IMR-90 (cell line): Measurements from ENCODE around the gene FAM234B. TPM values are rescaled to one million over a fixed set of nuclear protein-coding genes. Genes with fewer than 3 reads are reported as not detected.

Experiments used
- ATAC-seq: fragments of 200-7000 bp; cut with Tn5 transposase; 2 replicates; pipeline ENCODE4 v1.9.1; 2020; ENCODE audit warnings: low read depth, mild to moderate bottlenecking, moderate library complexity
- BruUV-seq: library from RNA; stranded (reverse); fragments of 400-500 nt; replicated peaks from 2 replicates; lab custom pipeline; 2021; lab: Mats Ljungman, UMichigan
- CTCF ChIA-PET: fragments of 300-600 bp; formaldehyde crosslinking; extraction: SDS; loops from one replicate; lab custom pipeline; 2021; ENCODE audit warnings: antibody characterized with exemption; lab: Yijun Ruan, JAX
- POLR2A ChIA-PET: fragments of 300-600 bp; sonication (Branson Sonifier 250); formaldehyde crosslinking; loops from one replicate; lab custom pipeline; 2022; ENCODE audit warnings: antibody characterized with exemption; ENCODE audit not compliant: unreplicated experiment; lab: Charles Lee
- DNase-seq: peaks from one replicate; pipeline ENCODE4 v3.0.0; 2013
- H2AFZ ChIP-seq: replicated peaks from 2 replicates; pipeline ENCODE3; 2013; ENCODE audit warnings: low read length, mild to moderate bottlenecking; ENCODE audit not compliant: poor library complexity
- H2AK5ac ChIP-seq: 2 replicates; pipeline ENCODE4 v1.6.1; 2013; ENCODE audit warnings: low read depth, low read length, inconsistent platforms
- H2AK9ac ChIP-seq: replicated peaks from 2 replicates; pipeline ENCODE3; 2013; ENCODE audit warnings: mild to moderate bottlenecking, low read depth, low read length, moderate library complexity; ENCODE audit not compliant: poor library complexity
- H2BK120ac ChIP-seq: 2 replicates; pipeline ENCODE4 v1.6.1; 2013; ENCODE audit warnings: low read depth, low read length, inconsistent platforms
- H2BK15ac ChIP-seq: 3 replicates; pipeline ENCODE4 v1.6.1; 2013; ENCODE audit warnings: low read depth, low read length, inconsistent platforms
- H2BK20ac ChIP-seq: 2 replicates; pipeline ENCODE4 v1.6.1; 2013; ENCODE audit warnings: low read depth, mild to moderate bottlenecking, inconsistent platforms, low read length, moderate library complexity
- H2BK5ac ChIP-seq: 2 replicates; pipeline ENCODE4 v1.6.1; 2013; ENCODE audit warnings: mild to moderate bottlenecking, low read depth, low read length, inconsistent platforms; ENCODE audit not compliant: poor library complexity, severe bottlenecking
- H3K14ac ChIP-seq: replicated peaks from 2 replicates; pipeline ENCODE4 v1.6.1; 2013; ENCODE audit warnings: low read depth, low read length, inconsistent platforms
- H3K18ac ChIP-seq: 2 replicates; pipeline ENCODE4 v1.6.1; 2013; ENCODE audit warnings: low read depth, low read length, control low read depth
- H3K23ac ChIP-seq: 2 replicates; pipeline ENCODE4 v1.6.1; 2013; ENCODE audit warnings: low read depth, low read length, inconsistent platforms
- H3K27ac ChIP-seq: 2 replicates; pipeline ENCODE4 v1.5.1; 2013; ENCODE audit warnings: mild to moderate bottlenecking, control low read depth, low read length; ENCODE audit not compliant: insufficient read depth
- H3K27me3 ChIP-seq: 2 replicates; pipeline ENCODE4 v1.6.1; 2013; ENCODE audit warnings: low read length; ENCODE audit not compliant: control insufficient read depth, insufficient read depth
- H3K36me3 ChIP-seq: 2 replicates; pipeline ENCODE4 v1.6.1; 2013; ENCODE audit warnings: low read length, mixed read lengths; ENCODE audit not compliant: control insufficient read depth, insufficient read depth
- H3K4ac ChIP-seq: 2 replicates; pipeline ENCODE4 v1.6.1; 2013; ENCODE audit warnings: low read depth, low read length, inconsistent platforms
- H3K4me1 ChIP-seq: 2 replicates; pipeline ENCODE4 v1.6.1; 2013; ENCODE audit warnings: low read length, mixed read lengths; ENCODE audit not compliant: control insufficient read depth, insufficient read depth
- H3K4me2 ChIP-seq: 2 replicates; pipeline ENCODE4 v1.6.1; 2013; ENCODE audit warnings: low read depth, mild to moderate bottlenecking, control low read depth, low read length, moderate library complexity
- H3K4me3 ChIP-seq: 2 replicates; pipeline ENCODE4 v1.5.1; 2013; ENCODE audit warnings: low read depth, mild to moderate bottlenecking, control low read depth, low read length, moderate library complexity; ENCODE audit not compliant: insufficient read depth
- H3K56ac ChIP-seq: 2 replicates; pipeline ENCODE4 v1.6.1; 2013; ENCODE audit warnings: low read length, inconsistent platforms; ENCODE audit not compliant: insufficient read depth; ENCODE audit errors: extremely low read depth
- H3K79me1 ChIP-seq, 2 experiments: 2 replicates each; pipeline ENCODE4 v1.6.1; 2013; ENCODE audit warnings: low read length in 2 of 2, inconsistent platforms in 1 of 2, low read depth in 1 of 2
- H3K9ac ChIP-seq: 2 replicates; pipeline ENCODE4 v1.6.1; 2013; ENCODE audit warnings: low read depth, low read length, control low read depth
- H3K9me1 ChIP-seq: 2 replicates; pipeline ENCODE4 v1.6.1; 2013; ENCODE audit warnings: low read length, inconsistent platforms; ENCODE audit not compliant: insufficient read depth
- H3K9me3 ChIP-seq: 2 replicates; pipeline ENCODE4 v1.6.1; 2013; ENCODE audit warnings: low read length; ENCODE audit not compliant: control insufficient read depth, insufficient read depth
- H4K20me1 ChIP-seq: 2 replicates; pipeline ENCODE4 v1.6.1; 2013; ENCODE audit warnings: low read length, inconsistent platforms; ENCODE audit not compliant: insufficient read depth
- H4K5ac ChIP-seq: 2 replicates; pipeline ENCODE4 v1.6.1; 2013; ENCODE audit warnings: mild to moderate bottlenecking, low read depth, low read length, control low read depth
- H4K8ac ChIP-seq, 2 experiments: 2 replicates each; pipeline ENCODE4 v1.6.1; 2013; ENCODE audit warnings: low read depth in 2 of 2, low read length in 2 of 2, control low read depth in 1 of 2, inconsistent platforms in 1 of 2
- H4K91ac ChIP-seq: 2 replicates; pipeline ENCODE4 v1.6.1; 2013; ENCODE audit warnings: low read depth, low read length, inconsistent platforms; ENCODE audit not compliant: insufficient read depth
- BHLHE40 ChIP-seq: fragments of 150-350 bp; IDR thresholded peaks from 2 replicates; pipeline ENCODE4 v1.6.1; 2016; ENCODE audit warnings: mild to moderate bottlenecking, low read depth, low read length
- ELK1 ChIP-seq: fragments of 150-350 bp; IDR thresholded peaks from 2 replicates; pipeline ENCODE4 v1.6.1; 2016; ENCODE audit warnings: low read depth, mild to moderate bottlenecking, low read length, moderate library complexity, borderline replicate concordance
- FOS ChIP-seq: fragments of 150-350 bp; IDR thresholded peaks from 2 replicates; pipeline ENCODE4 v1.6.1; 2016; ENCODE audit warnings: low read depth, low read length
- MAFK ChIP-seq: IDR thresholded peaks from 2 replicates; pipeline ENCODE4 v1.6.1; 2012; ENCODE audit warnings: low read depth, low read length, improper control_type of control experiment
- MAZ ChIP-seq: IDR thresholded peaks from 2 replicates; pipeline ENCODE4 v1.6.1; 2012; ENCODE audit warnings: low read depth, mild to moderate bottlenecking, low read length, improper control_type of control experiment, moderate library complexity, borderline replicate concordance
- NFE2L2 ChIP-seq: fragments of 150-350 bp; IDR thresholded peaks from 2 replicates; pipeline ENCODE4 v1.6.1; 2016; ENCODE audit warnings: low read depth, mild to moderate bottlenecking, low read length
- POLR2A ChIP-seq: IDR thresholded peaks from 2 replicates; pipeline ENCODE4 v1.6.1; 2012; ENCODE audit warnings: mild to moderate bottlenecking, low read depth, low read length
- RAD21 ChIP-seq: IDR thresholded peaks from 2 replicates; pipeline ENCODE4 v1.6.1; 2012; ENCODE audit warnings: low read length, improper control_type of control experiment
- RFX5 ChIP-seq: IDR thresholded peaks from 2 replicates; pipeline ENCODE4 v1.8.0; 2012; ENCODE audit warnings: low read depth, mild to moderate bottlenecking, low read length, moderate library complexity
- USF2 ChIP-seq: fragments of 150-350 bp; IDR thresholded peaks from 2 replicates; pipeline ENCODE4 v1.6.1; 2017; ENCODE audit warnings: mild to moderate bottlenecking, antibody characterized with exemption, low read length, low read depth
- WGBS, 2 experiments: methylation state at CpG; one replicate each; pipeline versions ENCODE4 v1.1.5 to v1.1.7; 2013; ENCODE audit warnings: missing lambda C conversion rate in 2 of 2; ENCODE audit not compliant: insufficient read length in 1 of 2; ENCODE audit errors: extremely low coverage in 2 of 2; 5-methylcytosine and 5-hydroxymethylcytosine counted together
- dilution Hi-C: fragments of 300-500 bp; cut with HindIII; formaldehyde crosslinking; loops from one replicate; pipeline ENCODE4 v1.14.3; 2018; ENCODE audit warnings: low sequenced_read_pairs; ENCODE audit not compliant: unreplicated experiment
- in situ Hi-C: fragments of 300-500 bp; cut with MboI; formaldehyde crosslinking; loops from 3 replicates; pipeline ENCODE4 v1.14.3; 2019; ENCODE audit warnings: low sequenced_read_pairs, inconsistent platforms, mixed read lengths
- intact Hi-C: fragments of 100-400 bp; cut with micrococcal nuclease; formaldehyde crosslinking; loops from 2 replicates; pipeline ENCODE4 v1.10.0; 2022
- polyA plus RNA-seq, 3 experiments: library from polyadenylated mRNA; depleted of rRNA; stranded (reverse); fragments of >200 nt; gene quantifications; 2 replicates each; pipeline ENCODE4 v1.2.3, GENCODE V29; 2012; ENCODE audit warnings: low replicate concordance in 1 of 3
- total RNA-seq: library from RNA; depleted of rRNA; stranded (reverse); fragments of >200 nt; gene quantifications from 2 replicates; pipeline ENCODE4 v1.2.3, GENCODE V29; 2012

The FAM234B gene
- total and polyA plus RNA-seq, 2 of the 4 experiments (the other 2 are of a cell fraction): 3.6 to 8.6 TPM

DNA sequence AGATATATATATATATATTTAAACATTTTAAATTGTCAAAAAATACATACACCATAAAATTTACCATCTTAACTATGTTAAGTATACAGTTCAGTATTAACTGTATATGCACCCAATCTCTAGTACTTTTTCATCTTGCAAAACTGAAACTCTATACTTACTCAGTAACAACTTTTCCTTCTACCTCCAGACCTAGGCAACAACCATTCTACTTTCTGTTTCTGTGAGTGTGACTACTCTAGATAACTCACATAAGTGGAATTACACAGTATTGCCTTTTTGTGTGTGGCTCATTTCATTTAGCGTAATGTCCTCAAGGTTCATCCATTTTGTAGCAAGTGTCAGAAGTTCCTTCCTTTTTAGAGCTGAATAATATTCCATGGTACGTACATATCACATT lies 8.2 kb downstream of the FAM234B start:
- H3K23ac ChIP-seq: no peak overlapping the region
- H3K27me3 ChIP-seq: no peaks in the 10 kb centered on the region
- dilution Hi-C loops (no loop called here), in situ Hi-C loops (no loop called here), intact Hi-C loops (no loop called here)
- no peak overlapping the region for H2BK20ac ChIP-seq
- DNase-seq (no peak), ATAC-seq (no peak)
- ChIA-PET POLR2A (no interaction called here), CTCF (interaction anchor here (0.6 kb wide), 1 partner anchor 46 kb away, joined by 3 read pairs; no protein-coding TSS in a partner anchor)
- no peak overlapping the region for H3K9ac ChIP-seq
- H2AK5ac ChIP-seq: no peak overlapping the region
- no peak overlapping the region for H4K5ac ChIP-seq
- peaks cover 3 to 8% of the 10 kb centered on the region in 2 experiments; a peak in 2 of 4 replicates for H3K79me1 ChIP-seq
- H4K8ac ChIP-seq: no peak overlapping the region
- no peak overlapping the region for H2AFZ ChIP-seq
- H2BK5ac ChIP-seq: no peak overlapping the region
- H3K27ac ChIP-seq: no peak overlapping the region
- no peaks in the 10 kb centered on the region for H4K20me1 ChIP-seq
- H3K18ac ChIP-seq: no peak overlapping the region
- no peak overlapping the region for H2BK120ac ChIP-seq
- no peak overlapping the region for H3K4me2 ChIP-seq
- TF ChIP-seq FOS (no peak), BHLHE40 (no peak), USF2 (no peak), POLR2A (no peak), RFX5 (no peak), MAZ (no peak), RAD21 (no peak), MAFK (no peak), ELK1 (no peak), NFE2L2 (no peak)
- H2AK9ac ChIP-seq: no peak overlapping the region
- H3K9me3 ChIP-seq: peaks cover 5% of the 10 kb centered on the region
- no TSS peak for BruUV-seq
- no peak overlapping the region for H2BK15ac ChIP-seq
- no peak overlapping the region for H4K91ac ChIP-seq
- no peak overlapping the region for H3K4ac ChIP-seq
- H3K4me1 ChIP-seq: peaks cover 2% of the 10 kb centered on the region; the same call in 1 of the 2 replicates
- H3K56ac ChIP-seq: no peak overlapping the region
- H3K4me3 ChIP-seq: no peak overlapping the region
- H3K36me3 ChIP-seq: no peaks in the 10 kb centered on the region
- no CpG with 5 or more reads among the region's 2 CpGs for WGBS, 2 experiments
- H3K14ac ChIP-seq: no peak overlapping the region
- no peaks in the 10 kb centered on the region for H3K9me1 ChIP-seq
